Activated T-helper 2 cell treated with anti-CD3 and anti-CD28 coated beads, Interferon-gamma antibody, Interleukin-2, Interleukin-4, amounts not matched to agents 10 μg/mL and 5 μg/mL and 100 μg/mL, durations not matched to agents 14 hours and 24 hours and 36 hours (primary cell): Measurements from ENCODE around the gene ARL4C. TPM values are rescaled to one million over a fixed set of nuclear protein-coding genes. Genes with fewer than 3 reads are reported as not detected.
"Not testable (repeated sequence)": the region's sequence is repeated elsewhere in the genome, so short reads cannot be mapped to it uniquely, and the experiment has no call there.

Experiments used
- DNase-seq: peaks from one replicate; pipeline ENCODE4 v3.0.0; 2021; ENCODE audit warnings: low spot score
- H3K27ac Mint-ChIP-seq: one replicate; pipeline ENCODE4 v1.8.0; 2021; ENCODE audit warnings: mixed read lengths
- H3K27me3 Mint-ChIP-seq: one replicate; pipeline ENCODE4 v1.8.0; 2021; ENCODE audit warnings: low read depth, mixed read lengths
- H3K36me3 Mint-ChIP-seq: one replicate; pipeline ENCODE4 v1.8.0; 2021; ENCODE audit warnings: low read depth, mixed read lengths
- H3K4me1 Mint-ChIP-seq: one replicate; pipeline ENCODE4 v1.8.0; 2021; ENCODE audit warnings: low read depth, mixed read lengths
- H3K4me3 Mint-ChIP-seq: one replicate; pipeline ENCODE4 v1.8.0; 2021; ENCODE audit warnings: low read depth, mild to moderate bottlenecking, moderate library complexity, mixed read lengths
- H3K9me3 Mint-ChIP-seq: one replicate; pipeline ENCODE4 v1.8.0; 2021; ENCODE audit warnings: mixed read lengths
- intact Hi-C: fragments of 100-400 bp; cut with micrococcal nuclease; formaldehyde crosslinking; loops from one replicate; pipeline ENCODE4 v1.15.1; 2023
- total RNA-seq: library from RNA; stranded (reverse); gene quantifications from 2 replicates; pipeline ENCODE4 v1.2.3, GENCODE V29; 2022

Gene ARL4C
- total RNA-seq, 1 donor from 2014 or later, result 45.7 TPM

GRCh38 chr2:234462218-234462992, 34.5 kb downstream of the ARL4C start:
- peaks cover 60% of the 10 kb centered on the region for H3K4me1 Mint-ChIP-seq
- no peak for DNase-seq
- H3K27me3 Mint-ChIP-seq, result no peaks in the 10 kb centered on the region
- peak overlapping the region; percentile 8 for H3K27ac Mint-ChIP-seq
- peaks cover 26% of the 10 kb centered on the region for H3K36me3 Mint-ChIP-seq
- H3K4me3 Mint-ChIP-seq, result no peak overlapping the region
- intact Hi-C loops, result no loop called here
- H3K9me3 Mint-ChIP-seq, result peaks cover 18% of the 10 kb centered on the region

GRCh38 chr2:234459401-234460009, 37.4 kb downstream of the ARL4C start:
- DNase-seq, result no peak
- Mint-ChIP-seq H3K36me3 (peaks cover 35% of the 10 kb centered on the region), H3K27me3 (no peaks in the 10 kb centered on the region), H3K4me3 (peak overlapping the region; percentile 24), H3K9me3 (peaks cover 19% of the 10 kb centered on the region), H3K27ac (peak overlapping the region; percentile 42), H3K4me1 (peaks cover 73% of the 10 kb centered on the region)
- intact Hi-C loops, result no loop called here

- no peak overlapping the region for H3K27ac Mint-ChIP-seq
- H3K4me1 Mint-ChIP-seq, result peaks cover 66% of the 10 kb centered on the region
- DNase-seq, result no peak
- H3K27me3 Mint-ChIP-seq, result no peaks in the 10 kb centered on the region
- H3K4me3 Mint-ChIP-seq, result no peak overlapping the region
- peaks cover 19% of the 10 kb centered on the region for H3K9me3 Mint-ChIP-seq
- peaks cover 35% of the 10 kb centered on the region for H3K36me3 Mint-ChIP-seq
- intact Hi-C loops, result no loop called here
Observed at GRCh38 chr2:234458466-234458865, 38.4 kb downstream of the ARL4C start.

- Mint-ChIP-seq H3K27ac (no peak overlapping the region), H3K9me3 (peaks cover 19% of the 10 kb centered on the region), H3K27me3 (no peaks in the 10 kb centered on the region), H3K36me3 (peaks cover 38% of the 10 kb centered on the region), H3K4me3 (no peak overlapping the region), H3K4me1 (peaks cover 69% of the 10 kb centered on the region)
- DNase-seq, result no peak
- intact Hi-C loops, result no loop called here
Observed at GRCh38 chr2:234457421-234457820, 39.5 kb downstream of the ARL4C start.

- DNase-seq, H3K27me3 Mint-ChIP-seq: not testable (repeated sequence)
- Mint-ChIP-seq H3K4me3 (peak overlapping the region; percentile 65), H3K27ac (peak overlapping the region; percentile 92), H3K9me3 (peaks cover 19% of the 10 kb centered on the region), H3K4me1 (peaks cover 75% of the 10 kb centered on the region), H3K36me3 (peaks cover 50% of the 10 kb centered on the region)
- intact Hi-C loops, result loop anchor here (2.0 kb wide), 1 partner anchor 162 kb away; no protein-coding TSS in a partner anchor
Observed at GRCh38 chr2:234455246-234455645, 41.6 kb downstream of the ARL4C start.

- peaks cover 75% of the 10 kb centered on the region for H3K4me1 Mint-ChIP-seq
- H3K36me3 Mint-ChIP-seq, result peaks cover 57% of the 10 kb centered on the region
- H3K27me3 Mint-ChIP-seq, result no peaks in the 10 kb centered on the region
- H3K27ac Mint-ChIP-seq, result peak overlapping the region; percentile 92
- peaks cover 19% of the 10 kb centered on the region for H3K9me3 Mint-ChIP-seq
- intact Hi-C loops, result loop anchor here (1.0 to 5.0 kb wide), 3 partner anchors 10 to 162 kb away; no protein-coding TSS in a partner anchor
- H3K4me3 Mint-ChIP-seq, result peak overlapping the region; percentile 91
- no peak for DNase-seq
Observed at GRCh38 chr2:234454433-234454832, 42.4 kb downstream of the ARL4C start.

GRCh38 chr2:234453216-234453615, 43.7 kb downstream of the ARL4C start:
- peak overlapping the region; percentile 91 for H3K4me3 Mint-ChIP-seq
- intact Hi-C loops, result loop anchor here (1.0 to 5.0 kb wide), 2 partner anchors 37 to 86 kb away; no protein-coding TSS in a partner anchor
- peak overlapping the region; percentile 92 for H3K27ac Mint-ChIP-seq
- H3K4me1 Mint-ChIP-seq, result peaks cover 74% of the 10 kb centered on the region
- H3K27me3 Mint-ChIP-seq, result no peaks in the 10 kb centered on the region
- peaks cover 60% of the 10 kb centered on the region for H3K36me3 Mint-ChIP-seq
- no peak for DNase-seq
- H3K9me3 Mint-ChIP-seq, result peaks cover 14% of the 10 kb centered on the region

- peaks cover 2% of the 10 kb centered on the region for H3K9me3 Mint-ChIP-seq
- DNase-seq, result no peak
- peaks cover 60% of the 10 kb centered on the region for H3K36me3 Mint-ChIP-seq
- H3K4me3 Mint-ChIP-seq, result peak overlapping the region; percentile 91
- H3K27ac Mint-ChIP-seq, result peak overlapping the region; percentile 92
- intact Hi-C loops, result loop anchor here (5.0 kb wide), 1 partner anchor 85 kb away; no protein-coding TSS in a partner anchor
- no peaks in the 10 kb centered on the region for H3K27me3 Mint-ChIP-seq
- peaks cover 83% of the 10 kb centered on the region for H3K4me1 Mint-ChIP-seq
Observed at GRCh38 chr2:234451852-234452625, 44.8 kb downstream of the ARL4C start.

- DNase-seq, result no peak
- Mint-ChIP-seq H3K27me3 (no peaks in the 10 kb centered on the region), H3K4me3 (peak overlapping the region; percentile 91), H3K9me3 (peaks cover under 1% of the 10 kb centered on the region), H3K36me3 (peaks cover 56% of the 10 kb centered on the region), H3K27ac (peak overlapping the region; percentile 92), H3K4me1 (peaks cover 84% of the 10 kb centered on the region)
- intact Hi-C loops, result loop anchor here (5.0 kb wide), 1 partner anchor 84 kb away; no protein-coding TSS in a partner anchor
Observed at GRCh38 chr2:234451242-234451641, 45.6 kb downstream of the ARL4C start.

GRCh38 chr2:234450431-234451124, 46.3 kb downstream of the ARL4C start:
- Mint-ChIP-seq H3K4me1 (peaks cover 82% of the 10 kb centered on the region), H3K4me3 (peak overlapping the region; percentile 71), H3K36me3 (peaks cover 56% of the 10 kb centered on the region), H3K27me3 (no peaks in the 10 kb centered on the region), H3K27ac (peak overlapping the region; percentile 92), H3K9me3 (peaks cover 3% of the 10 kb centered on the region)
- no peak for DNase-seq
- intact Hi-C loops, result loop anchor here (5.0 kb wide), 1 partner anchor 83 kb away; no protein-coding TSS in a partner anchor

GRCh38 chr2:234448506-234449184, 48.2 kb downstream of the ARL4C start:
- intact Hi-C loops, result loop anchor here (5.0 kb wide), 1 partner anchor 176 kb away; no protein-coding TSS in a partner anchor
- Mint-ChIP-seq H3K4me1 (peaks cover 86% of the 10 kb centered on the region), H3K27ac (peak overlapping the region; percentile 96), H3K4me3 (peak overlapping the region; percentile 28), H3K27me3 (no peaks in the 10 kb centered on the region), H3K9me3 (peaks cover 6% of the 10 kb centered on the region), H3K36me3 (peaks cover 60% of the 10 kb centered on the region)
- no peak for DNase-seq
